Activated T-cell treated with anti-CD3 and anti-CD28 coated beads, Interleukin-2, amount 50 U/mL, for 24 hours (primary cell): ENCODE results near the gene CHD2.
A peak's percentile ranks its signal among the peaks of the same experiment; 100 is the strongest.

Experiments used
- DNase-seq: peaks from one replicate; pipeline ENCODE4 v3.0.0-alpha.2; 2020
- H3K27ac Mint-ChIP-seq: 2 replicates; pipeline ENCODE4 v1.8.0; 2020; ENCODE audit warnings: mild to moderate bottlenecking, mixed read lengths
- H3K27me3 Mint-ChIP-seq: 2 replicates; pipeline ENCODE4 v1.8.0; 2020; ENCODE audit warnings: mixed read lengths
- H3K36me3 Mint-ChIP-seq: 2 replicates; pipeline ENCODE4 v1.8.0; 2020; ENCODE audit warnings: low read depth, mixed read lengths
- H3K4me1 Mint-ChIP-seq: 2 replicates; pipeline ENCODE4 v1.8.0; 2020; ENCODE audit warnings: low read depth, mixed read lengths
- H3K4me3 Mint-ChIP-seq: 2 replicates; pipeline ENCODE4 v1.8.0; 2020; ENCODE audit warnings: mild to moderate bottlenecking, moderate library complexity, mixed read lengths
- H3K9me3 Mint-ChIP-seq: 2 replicates; pipeline ENCODE4 v1.8.0; 2020; ENCODE audit warnings: mixed read lengths

CHD2 gene

GRCh38 chr15:92942706-92943105 is 42.6 kb downstream of the CHD2 start:
- no peak for DNase-seq
- Mint-ChIP-seq H3K27ac (peak overlapping the region; percentile 58), H3K4me3 (no peak overlapping the region), H3K4me1 (peaks cover 23% of the 10 kb centered on the region), H3K27me3 (no peaks in the 10 kb centered on the region), H3K9me3 (peaks cover 11% of the 10 kb centered on the region), H3K36me3 (peaks cover 96% of the 10 kb centered on the region)

- H3K4me3 Mint-ChIP-seq = no peak overlapping the region
- peaks cover 18% of the 10 kb centered on the region for H3K9me3 Mint-ChIP-seq
- no peaks in the 10 kb centered on the region for H3K27me3 Mint-ChIP-seq
- peaks cover 97% of the 10 kb centered on the region for H3K36me3 Mint-ChIP-seq
- peak overlapping the region; percentile 75 for H3K27ac Mint-ChIP-seq
- peaks cover 21% of the 10 kb centered on the region for H3K4me1 Mint-ChIP-seq
- DNase-seq = no peak
Observed at GRCh38 chr15:92943581-92943980, 43.5 kb downstream of the CHD2 start.

GRCh38 chr15:92944946-92945521 is 44.9 kb downstream of the CHD2 start:
- Mint-ChIP-seq H3K36me3 (peaks cover 97% of the 10 kb centered on the region), H3K27me3 (no peaks in the 10 kb centered on the region), H3K9me3 (peaks cover 31% of the 10 kb centered on the region), H3K4me1 (peaks cover 24% of the 10 kb centered on the region), H3K27ac (peak overlapping the region; percentile 9), H3K4me3 (no peak overlapping the region)
- no peak for DNase-seq

- peaks cover 100% of the 10 kb centered on the region for H3K36me3 Mint-ChIP-seq
- peaks cover 31% of the 10 kb centered on the region for H3K9me3 Mint-ChIP-seq
- no peaks in the 10 kb centered on the region for H3K27me3 Mint-ChIP-seq
- H3K27ac Mint-ChIP-seq = peak overlapping the region; percentile 36
- no peak for DNase-seq
- H3K4me1 Mint-ChIP-seq = peaks cover 18% of the 10 kb centered on the region
- no peak overlapping the region for H3K4me3 Mint-ChIP-seq
Observed at GRCh38 chr15:92947071-92947730, 47.1 kb downstream of the CHD2 start.

GRCh38 chr15:92949604-92950249 is 49.6 kb downstream of the CHD2 start:
- Mint-ChIP-seq H3K36me3 (peaks cover 100% of the 10 kb centered on the region), H3K27me3 (no peaks in the 10 kb centered on the region), H3K9me3 (peaks cover 31% of the 10 kb centered on the region), H3K4me3 (no peak overlapping the region), H3K4me1 (peaks cover 9% of the 10 kb centered on the region), H3K27ac (peak overlapping the region; percentile 38)
- no peak for DNase-seq

GRCh38 chr15:92951800-92952457 is 51.8 kb downstream of the CHD2 start:
- H3K9me3 Mint-ChIP-seq = peaks cover 27% of the 10 kb centered on the region
- H3K4me1 Mint-ChIP-seq = peaks cover 19% of the 10 kb centered on the region
- no peaks in the 10 kb centered on the region for H3K27me3 Mint-ChIP-seq
- H3K4me3 Mint-ChIP-seq = no peak overlapping the region
- peak overlapping the region; percentile 4 for H3K27ac Mint-ChIP-seq
- peaks cover 100% of the 10 kb centered on the region for H3K36me3 Mint-ChIP-seq
- no peak for DNase-seq

- Mint-ChIP-seq H3K4me1 (peaks cover 23% of the 10 kb centered on the region), H3K9me3 (peaks cover 22% of the 10 kb centered on the region), H3K36me3 (peaks cover 100% of the 10 kb centered on the region), H3K4me3 (no peak overlapping the region), H3K27ac (peak overlapping the region; percentile 37), H3K27me3 (no peaks in the 10 kb centered on the region)
- no peak for DNase-seq
Observed at GRCh38 chr15:92952458-92952850, 52.3 kb downstream of the CHD2 start.

GRCh38 chr15:92953566-92953965 is 53.4 kb downstream of the CHD2 start:
- no peak for DNase-seq
- no peaks in the 10 kb centered on the region for H3K27me3 Mint-ChIP-seq
- peak overlapping the region; percentile 64 for H3K27ac Mint-ChIP-seq
- H3K9me3 Mint-ChIP-seq = peaks cover 14% of the 10 kb centered on the region
- H3K4me1 Mint-ChIP-seq = peaks cover 33% of the 10 kb centered on the region
- H3K4me3 Mint-ChIP-seq = no peak overlapping the region
- H3K36me3 Mint-ChIP-seq = peaks cover 98% of the 10 kb centered on the region

- H3K27me3 Mint-ChIP-seq = no peaks in the 10 kb centered on the region
- H3K4me1 Mint-ChIP-seq = peaks cover 34% of the 10 kb centered on the region
- H3K4me3 Mint-ChIP-seq = no peak overlapping the region
- DNase-seq = no peak
- H3K9me3 Mint-ChIP-seq = peaks cover 12% of the 10 kb centered on the region
- H3K27ac Mint-ChIP-seq = no peak overlapping the region
- peaks cover 98% of the 10 kb centered on the region for H3K36me3 Mint-ChIP-seq
Observed at GRCh38 chr15:92954002-92954401, 53.9 kb downstream of the CHD2 start.

GRCh38 chr15:92954578-92954977 is 54.5 kb downstream of the CHD2 start:
- Mint-ChIP-seq H3K9me3 (peaks cover 9% of the 10 kb centered on the region), H3K27me3 (no peaks in the 10 kb centered on the region), H3K4me1 (peaks cover 38% of the 10 kb centered on the region), H3K4me3 (no peak overlapping the region), H3K36me3 (peaks cover 98% of the 10 kb centered on the region), H3K27ac (no peak overlapping the region)
- DNase-seq = no peak

GRCh38 chr15:92955706-92956105 is 55.6 kb downstream of the CHD2 start:
- peaks cover 44% of the 10 kb centered on the region for H3K4me1 Mint-ChIP-seq
- no peak overlapping the region for H3K4me3 Mint-ChIP-seq
- peaks cover 4% of the 10 kb centered on the region for H3K9me3 Mint-ChIP-seq
- H3K27me3 Mint-ChIP-seq = no peaks in the 10 kb centered on the region
- H3K27ac Mint-ChIP-seq = peak overlapping the region; percentile 6
- DNase-seq = no peak
- H3K36me3 Mint-ChIP-seq = peaks cover 97% of the 10 kb centered on the region

- Mint-ChIP-seq H3K4me1 (peaks cover 62% of the 10 kb centered on the region), H3K36me3 (peaks cover 96% of the 10 kb centered on the region), H3K9me3 (peaks cover 4% of the 10 kb centered on the region), H3K4me3 (peak overlapping the region; percentile 39), H3K27ac (peak overlapping the region; percentile 94), H3K27me3 (no peaks in the 10 kb centered on the region)
- no peak for DNase-seq
Observed at GRCh38 chr15:92958105-92958504, 58.0 kb downstream of the CHD2 start.

- DNase-seq = no peak
- no peaks in the 10 kb centered on the region for H3K27me3 Mint-ChIP-seq
- H3K36me3 Mint-ChIP-seq = peaks cover 96% of the 10 kb centered on the region
- H3K4me1 Mint-ChIP-seq = peaks cover 71% of the 10 kb centered on the region
- peak overlapping the region; percentile 94 for H3K27ac Mint-ChIP-seq
- peaks cover 4% of the 10 kb centered on the region for H3K9me3 Mint-ChIP-seq
- no peak overlapping the region for H3K4me3 Mint-ChIP-seq
Observed at GRCh38 chr15:92959219-92959618, 59.1 kb downstream of the CHD2 start.

GRCh38 chr15:92960996-92961681 is 61.0 kb downstream of the CHD2 start:
- H3K36me3 Mint-ChIP-seq = peaks cover 91% of the 10 kb centered on the region
- H3K27ac Mint-ChIP-seq = peak overlapping the region; percentile 67
- peaks cover 4% of the 10 kb centered on the region for H3K9me3 Mint-ChIP-seq
- H3K4me1 Mint-ChIP-seq = peaks cover 64% of the 10 kb centered on the region
- DNase-seq = no peak
- no peaks in the 10 kb centered on the region for H3K27me3 Mint-ChIP-seq
- no peak overlapping the region for H3K4me3 Mint-ChIP-seq
